Vagina (tissue), 2 donors: ENCODE results near the gene SLC35F5. TPM values are rescaled to one million over a fixed set of nuclear protein-coding genes. Genes with fewer than 3 reads are reported as not detected.
"Not testable (repeated sequence)": the region's sequence is repeated elsewhere in the genome, so short reads cannot be mapped to it uniquely, and the experiment has no call there.

ENCODE experiments used
- DNase-seq, 2 donors: peaks; one replicate each; pipeline ENCODE4 v3.0.0-alpha.2; 2017; ENCODE audit errors: extremely low spot score in 2 of 2
- H3K27ac ChIP-seq: fragments of 200-600 bp; sonication (generic); one replicate; pipeline ENCODE4 v1.5.1; 2019
- H3K27me3 ChIP-seq: fragments of 200-600 bp; sonication (generic); one replicate; pipeline ENCODE4 v1.5.1; 2019
- H3K36me3 ChIP-seq, 2 donors: fragments of 200-600 bp; sonication (generic); one replicate each; pipeline ENCODE4 v1.5.1; 2017 to 2019
- H3K4me1 ChIP-seq: fragments of 200-600 bp; sonication (generic); one replicate; pipeline ENCODE4 v1.5.1; 2019
- H3K4me3 ChIP-seq, 2 donors: fragments of 200-600 bp; sonication (generic); 1 replicate in 1 of 2; 2 replicates in 1 of 2; pipeline ENCODE4 v1.5.1; 2016 to 2019
- H3K9me3 ChIP-seq: fragments of 200-600 bp; sonication (generic); one replicate; pipeline ENCODE4 v1.5.1; 2019
- CTCF ChIP-seq, 3 experiments: fragments of 450-650 bp in 2 of 3; fragments of 200-600 bp in 1 of 3; sonication (generic) in 1 of 3; IDR thresholded peaks; one replicate each; pipeline ENCODE4 v1.5.1; 2017 to 2019; ENCODE audit warnings: antibody characterized with exemption in 3 of 3, mild to moderate bottlenecking in 2 of 3, moderate library complexity in 2 of 3
- POLR2A ChIP-seq, 2 donors: fragments of 450-650 bp; IDR thresholded peaks; one replicate each; pipeline ENCODE4 v1.6.1; 2017; ENCODE audit warnings: antibody characterized with exemption in 2 of 2, mild to moderate bottlenecking in 2 of 2, moderate library complexity in 2 of 2
- POLR2AphosphoS5 ChIP-seq, 2 donors: sonication (generic); formaldehyde crosslinking; IDR thresholded peaks; one replicate each; pipeline ENCODE4 v1.9.0; 2017; ENCODE audit warnings: antibody characterized with exemption in 2 of 2, mild to moderate bottlenecking in 2 of 2, low read depth in 1 of 2; ENCODE audit not compliant: insufficient read depth in 1 of 2
- intact Hi-C: fragments of 100-400 bp; cut with DNase I; formaldehyde crosslinking; loops from one replicate; pipeline ENCODE4 v1.15.1; 2023
- total RNA-seq: library from RNA; depleted of rRNA; stranded (reverse); fragments of >200 nt; gene quantifications from one replicate; pipeline ENCODE4 v1.2.3, GENCODE V29; 2016

The SLC35F5 gene
- total RNA-seq, 1 donor from 2014 or later: 64.6 TPM

- H3K27me3 ChIP-seq: no peaks in the 10 kb centered on the region
- TF ChIP-seq POLR2AphosphoS5 (IDR thresholded peaks at IDR 0.05; ENCODE audit: insufficient read depth in 1 of 2, low read depth in 1 of 2) (no peak), POLR2A (IDR thresholded peaks at IDR 0.05) (no peak), CTCF (IDR thresholded peaks at IDR 0.05) (no peak)
- H3K4me3 ChIP-seq: no peak overlapping the region
- DNase-seq: no peak
- no peak overlapping the region for H3K27ac ChIP-seq
- intact Hi-C loops: no loop called here
- H3K4me1 ChIP-seq: no peaks in the 10 kb centered on the region
- H3K9me3 ChIP-seq: no peaks in the 10 kb centered on the region
- peaks cover 0 to 18% of the 10 kb centered on the region in 2 donors for H3K36me3 ChIP-seq
These were observed 47.4 kb downstream of the SLC35F5 start for GRCh38 chr2:113709022-113709421.

GRCh38 chr2:113707106-113707505 is 49.3 kb downstream of the SLC35F5 start:
- TF ChIP-seq CTCF (IDR thresholded peaks at IDR 0.05) (no peak), POLR2A (IDR thresholded peaks at IDR 0.05) (no peak), POLR2AphosphoS5 (IDR thresholded peaks at IDR 0.05; ENCODE audit: insufficient read depth in 1 of 2, low read depth in 1 of 2) (no peak)
- no peak overlapping the region for H3K27ac ChIP-seq
- no peaks in the 10 kb centered on the region for H3K9me3 ChIP-seq
- peaks cover 0 to 8% of the 10 kb centered on the region in 2 donors for H3K36me3 ChIP-seq
- DNase-seq: no peak
- no peak overlapping the region for H3K4me3 ChIP-seq
- H3K27me3 ChIP-seq: no peaks in the 10 kb centered on the region
- intact Hi-C loops: no loop called here
- H3K4me1 ChIP-seq: no peaks in the 10 kb centered on the region

GRCh38 chr2:113705982-113706523 is 50.4 kb downstream of the SLC35F5 start:
- H3K4me1 ChIP-seq: no peaks in the 10 kb centered on the region
- intact Hi-C loops: no loop called here
- no peak overlapping the region for H3K4me3 ChIP-seq
- H3K36me3 ChIP-seq: peaks cover 0 to 6% of the 10 kb centered on the region in 2 donors
- DNase-seq: no peak
- no peaks in the 10 kb centered on the region for H3K27me3 ChIP-seq
- TF ChIP-seq POLR2A (IDR thresholded peaks at IDR 0.05): no peak
- no peaks in the 10 kb centered on the region for H3K9me3 ChIP-seq
- no peak overlapping the region for H3K27ac ChIP-seq

- H3K4me1 ChIP-seq, intact Hi-C loops, DNase-seq, H3K4me3 ChIP-seq, H3K27ac ChIP-seq, H3K9me3 ChIP-seq, H3K27me3 ChIP-seq, H3K36me3 ChIP-seq: not testable (repeated sequence)
These were observed 52.0 kb downstream of the SLC35F5 start for GRCh38 chr2:113704300-113704993.

GRCh38 chr2:113703386-113704299 is 52.8 kb downstream of the SLC35F5 start:
- Histone ChIP-seq H3K36me3 (peaks cover 0 to 6% of the 10 kb centered on the region in 2 donors), H3K27me3 (no peaks in the 10 kb centered on the region), H3K27ac (no peak overlapping the region), H3K4me1 (no peaks in the 10 kb centered on the region), H3K4me3 (no peak overlapping the region), H3K9me3 (no peaks in the 10 kb centered on the region)
- DNase-seq: no peak
- TF ChIP-seq POLR2AphosphoS5 (IDR thresholded peaks at IDR 0.05; ENCODE audit: insufficient read depth in 1 of 2, low read depth in 1 of 2) (no peak), CTCF (IDR thresholded peaks at IDR 0.05) (no peak)
- intact Hi-C loops: no loop called here
